ENCODE data around the gene TNIP1.

DNA sequence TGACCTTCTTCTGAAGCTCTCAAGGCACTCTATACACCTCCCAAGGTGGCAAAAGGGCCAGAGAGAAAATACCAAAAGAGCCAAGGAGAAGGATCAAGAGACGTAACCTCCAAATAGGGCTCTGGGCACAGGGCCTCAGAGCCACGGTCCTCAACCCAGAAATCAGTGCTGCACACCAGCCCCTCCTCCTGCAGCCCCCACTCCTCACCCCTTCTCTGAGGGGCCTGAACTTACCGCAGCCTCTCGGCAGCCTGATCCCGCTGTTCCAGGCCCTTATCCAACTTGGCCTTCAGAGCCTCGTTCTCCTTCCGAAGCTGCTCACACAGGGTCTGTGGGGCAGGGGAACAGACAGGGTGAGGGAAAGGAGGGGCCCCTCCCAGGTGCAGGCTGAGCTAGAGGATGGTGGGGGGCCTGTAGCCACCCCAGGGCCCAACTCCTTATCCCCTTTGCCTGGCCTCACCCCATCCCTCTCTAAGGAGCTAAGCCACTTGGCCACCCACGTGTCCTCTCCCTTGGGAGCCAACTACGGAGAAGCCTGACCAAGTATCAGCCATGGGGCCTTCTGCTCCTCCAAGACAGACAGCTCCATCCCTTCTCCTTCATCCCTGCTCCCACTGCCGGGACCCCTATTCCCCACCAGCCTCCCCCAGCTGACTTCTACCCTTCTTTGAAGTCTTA lies 28.8 kb downstream of the TNIP1 start:
- TF ChIP-seq CTCF (IDR thresholded peaks at IDR 0.05) = no peak
- no peak for TF ChIP-seq JUND (IDR thresholded peaks at IDR 0.05)
- no peak for TF ChIP-seq MXI1 (IDR thresholded peaks at IDR 0.05; ENCODE audit: low read depth, low read length)
- TF ChIP-seq, protein P1, sequence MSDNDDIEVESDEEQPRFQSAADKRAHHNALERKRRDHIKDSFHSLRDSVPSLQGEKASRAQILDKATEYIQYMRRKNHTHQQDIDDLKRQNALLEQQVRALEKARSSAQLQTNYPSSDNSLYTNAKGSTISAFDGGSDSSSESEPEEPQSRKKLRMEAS (IDR thresholded peaks at IDR 0.05; ENCODE audit: low read depth) = no peak
- no peak for TF ChIP-seq EP300 (IDR thresholded peaks at IDR 0.05; ENCODE audit: borderline replicate concordance in 1 of 2, low read depth in 1 of 2, low read length in 1 of 2)
- TF ChIP-seq GABPA (IDR thresholded peaks at IDR 0.05; ENCODE audit: low read depth) = no peak
- TF ChIP-seq REST (IDR thresholded peaks at IDR 0.05; ENCODE audit: low read depth, low read length) = no peak
- no peak for TF ChIP-seq EZH2phosphoT487 (IDR thresholded peaks at IDR 0.05; ENCODE audit: borderline replicate concordance, low read depth)
- TF ChIP-seq, protein P2, sequence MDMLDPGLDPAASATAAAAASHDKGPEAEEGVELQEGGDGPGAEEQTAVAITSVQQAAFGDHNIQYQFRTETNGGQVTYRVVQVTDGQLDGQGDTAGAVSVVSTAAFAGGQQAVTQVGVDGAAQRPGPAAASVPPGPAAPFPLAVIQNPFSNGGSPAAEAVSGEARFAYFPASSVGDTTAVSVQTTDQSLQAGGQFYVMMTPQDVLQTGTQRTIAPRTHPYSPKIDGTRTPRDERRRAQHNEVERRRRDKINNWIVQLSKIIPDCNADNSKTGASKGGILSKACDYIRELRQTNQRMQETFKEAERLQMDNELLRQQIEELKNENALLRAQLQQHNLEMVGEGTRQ (IDR thresholded peaks at IDR 0.05; ENCODE audit: borderline replicate concordance, low read depth, low read length) = no peak

Data from SK-N-SH (cell line).